Panc1 (cell line): Measurements from ENCODE around the gene SKA3. TPM values are rescaled to one million over a fixed set of nuclear protein-coding genes. Genes with fewer than 3 reads are reported as not detected.

Source experiments
- ATAC-seq: fragments of 200-7000 bp; cut with Tn5 transposase; 2 replicates; pipeline ENCODE4 v1.9.1; 2020; ENCODE audit warnings: mild to moderate bottlenecking, moderate library complexity
- BruUV-seq: library from RNA; stranded (reverse); fragments of 400-500 nt; replicated peaks from 2 replicates; lab custom pipeline; 2021; lab: Mats Ljungman, UMichigan
- CTCF ChIA-PET: fragments of 300-600 bp; sonication (Branson Sonifier 250); formaldehyde crosslinking; loops from one replicate; lab custom pipeline; 2022; ENCODE audit warnings: antibody characterized with exemption; lab: Charles Lee
- POLR2A ChIA-PET: fragments of 300-600 bp; sonication (Branson Sonifier 250); formaldehyde crosslinking; loops from one replicate; lab custom pipeline; 2022; ENCODE audit warnings: antibody characterized with exemption; lab: Charles Lee
- DNase-seq: peaks from one replicate; pipeline ENCODE4 v3.0.0-alpha.2; 2010; ENCODE audit warnings: low read depth, low spot score
- H3K27ac ChIP-seq: 2 replicates; pipeline ENCODE4 v1.5.1; 2011; ENCODE audit warnings: mild to moderate bottlenecking, low read length, inconsistent platforms
- H3K27me3 ChIP-seq: fragments of 200-500 bp; sonication (Bioruptor generic); 2 replicates; pipeline ENCODE4 v1.6.0; 2014; ENCODE audit warnings: low read length, inconsistent platforms; ENCODE audit not compliant: control insufficient read depth, insufficient read depth
- H3K36me3 ChIP-seq: fragments of 200-500 bp; sonication (Bioruptor generic); 2 replicates; pipeline ENCODE4 v1.5.1; 2014; ENCODE audit warnings: inconsistent platforms, mild to moderate bottlenecking, low read length, moderate library complexity; ENCODE audit not compliant: control insufficient read depth, insufficient read depth
- H3K4me1 ChIP-seq: 2 replicates; pipeline ENCODE4 v1.5.1; 2011; ENCODE audit warnings: inconsistent platforms, mild to moderate bottlenecking, low read length, moderate library complexity; ENCODE audit not compliant: control insufficient read depth, insufficient read depth
- H3K4me3 ChIP-seq, 2 experiments: 2 replicates each; pipeline ENCODE4 v1.5.1; 2011 to 2012; ENCODE audit warnings: low read depth in 2 of 2, low read length in 2 of 2, mild to moderate bottlenecking in 2 of 2, inconsistent platforms in 1 of 2, moderate library complexity in 1 of 2
- H3K9me3 ChIP-seq: fragments of 200-500 bp; sonication (Bioruptor generic); 2 replicates; pipeline ENCODE4 v1.5.1; 2014; ENCODE audit warnings: low read depth, mild to moderate bottlenecking, inconsistent platforms, low read length, moderate library complexity; ENCODE audit not compliant: control insufficient read depth, insufficient read depth
- POLR2AphosphoS5 ChIP-seq: IDR thresholded peaks from 2 replicates; pipeline ENCODE4 v1.6.1; 2012; ENCODE audit warnings: mild to moderate bottlenecking, low read depth, low read length, moderate library complexity
- SIN3A ChIP-seq: IDR thresholded peaks from 2 replicates; pipeline ENCODE4 v1.6.1; 2012; ENCODE audit warnings: low read depth, mild to moderate bottlenecking, low read length, moderate library complexity, borderline replicate concordance; ENCODE audit not compliant: insufficient read depth
- TCF7L2 ChIP-seq: IDR thresholded peaks from 2 replicates; pipeline ENCODE4 v1.6.1; 2011; ENCODE audit warnings: mild to moderate bottlenecking, low read depth, low read length, inconsistent platforms
- in situ Hi-C: cut with HindIII; loops from 2 replicates; pipeline ENCODE4 v1.10.0; 2016; ENCODE audit warnings: low sequenced_read_pairs, low pct_unique_long_range_greater_than_20kb
- intact Hi-C: fragments of 100-400 bp; cut with micrococcal nuclease; formaldehyde crosslinking; loops from one replicate; pipeline ENCODE4 v1.10.0; 2022; ENCODE audit not compliant: unreplicated experiment
- total RNA-seq: library from RNA; stranded (reverse); gene quantifications from one replicate; pipeline ENCODE4 v1.2.1, GENCODE V29; 2021; ENCODE audit not compliant: unreplicated experiment
- TF ChIP-seq, protein P1 (sequence below): fragments of 450-650 bp; IDR thresholded peaks from 2 replicates; pipeline ENCODE4 v1.5.1; 2017; ENCODE audit warnings: mild to moderate bottlenecking
- TF ChIP-seq, protein P2 (sequence below), 2 experiments: IDR thresholded peaks; 2 replicates each; pipeline ENCODE4 v1.6.1; 2011 to 2012; ENCODE audit warnings: low read depth in 2 of 2, control low read depth in 1 of 2, low read length in 1 of 2, mild to moderate bottlenecking in 1 of 2, moderate library complexity in 1 of 2; ENCODE audit not compliant: insufficient read depth in 1 of 2

The SKA3 gene
- total RNA-seq, 1 experiment from 2014 or later = 15.1 TPM

DNA sequence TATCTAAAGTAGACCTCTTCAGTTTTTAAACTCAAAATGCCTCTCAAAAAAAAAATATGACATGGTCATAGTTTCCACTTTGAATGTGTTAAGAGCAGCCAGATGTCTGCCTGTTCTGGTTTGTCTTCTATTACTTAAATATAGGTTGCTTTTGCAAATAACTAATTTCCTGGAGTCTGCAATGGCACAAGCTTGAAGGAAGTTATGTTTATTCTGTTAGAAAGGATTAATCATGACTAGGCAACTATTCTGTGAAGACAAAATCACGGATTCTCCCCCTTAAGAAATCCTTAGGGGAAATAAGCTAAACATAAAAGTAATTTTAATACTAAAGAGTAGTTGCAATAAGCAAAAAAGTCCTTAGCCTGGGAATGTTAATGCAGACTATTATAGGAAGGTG, 26.3 kb downstream of the SKA3 start:
- no peak for ATAC-seq
- CTCF ChIA-PET = no interaction called here
- peaks cover 11% of the 10 kb centered on the region for H3K36me3 ChIP-seq
- in situ Hi-C loops (no loop called here), intact Hi-C loops (no loop called here)
- no peaks in the 10 kb centered on the region for H3K9me3 ChIP-seq
- no peak overlapping the region for H3K27ac ChIP-seq
- no peak for DNase-seq
- H3K4me3 ChIP-seq = no peak overlapping the region
- POLR2A ChIA-PET = no interaction called here
- no peaks in the 10 kb centered on the region for H3K4me1 ChIP-seq
- TF ChIP-seq, protein P1, sequence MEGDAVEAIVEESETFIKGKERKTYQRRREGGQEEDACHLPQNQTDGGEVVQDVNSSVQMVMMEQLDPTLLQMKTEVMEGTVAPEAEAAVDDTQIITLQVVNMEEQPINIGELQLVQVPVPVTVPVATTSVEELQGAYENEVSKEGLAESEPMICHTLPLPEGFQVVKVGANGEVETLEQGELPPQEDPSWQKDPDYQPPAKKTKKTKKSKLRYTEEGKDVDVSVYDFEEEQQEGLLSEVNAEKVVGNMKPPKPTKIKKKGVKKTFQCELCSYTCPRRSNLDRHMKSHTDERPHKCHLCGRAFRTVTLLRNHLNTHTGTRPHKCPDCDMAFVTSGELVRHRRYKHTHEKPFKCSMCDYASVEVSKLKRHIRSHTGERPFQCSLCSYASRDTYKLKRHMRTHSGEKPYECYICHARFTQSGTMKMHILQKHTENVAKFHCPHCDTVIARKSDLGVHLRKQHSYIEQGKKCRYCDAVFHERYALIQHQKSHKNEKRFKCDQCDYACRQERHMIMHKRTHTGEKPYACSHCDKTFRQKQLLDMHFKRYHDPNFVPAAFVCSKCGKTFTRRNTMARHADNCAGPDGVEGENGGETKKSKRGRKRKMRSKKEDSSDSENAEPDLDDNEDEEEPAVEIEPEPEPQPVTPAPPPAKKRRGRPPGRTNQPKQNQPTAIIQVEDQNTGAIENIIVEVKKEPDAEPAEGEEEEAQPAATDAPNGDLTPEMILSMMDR = no peak
- TF ChIP-seq POLR2AphosphoS5 (no peak), SIN3A (no peak), TCF7L2 (no peak)
- TF ChIP-seq, protein P2, sequence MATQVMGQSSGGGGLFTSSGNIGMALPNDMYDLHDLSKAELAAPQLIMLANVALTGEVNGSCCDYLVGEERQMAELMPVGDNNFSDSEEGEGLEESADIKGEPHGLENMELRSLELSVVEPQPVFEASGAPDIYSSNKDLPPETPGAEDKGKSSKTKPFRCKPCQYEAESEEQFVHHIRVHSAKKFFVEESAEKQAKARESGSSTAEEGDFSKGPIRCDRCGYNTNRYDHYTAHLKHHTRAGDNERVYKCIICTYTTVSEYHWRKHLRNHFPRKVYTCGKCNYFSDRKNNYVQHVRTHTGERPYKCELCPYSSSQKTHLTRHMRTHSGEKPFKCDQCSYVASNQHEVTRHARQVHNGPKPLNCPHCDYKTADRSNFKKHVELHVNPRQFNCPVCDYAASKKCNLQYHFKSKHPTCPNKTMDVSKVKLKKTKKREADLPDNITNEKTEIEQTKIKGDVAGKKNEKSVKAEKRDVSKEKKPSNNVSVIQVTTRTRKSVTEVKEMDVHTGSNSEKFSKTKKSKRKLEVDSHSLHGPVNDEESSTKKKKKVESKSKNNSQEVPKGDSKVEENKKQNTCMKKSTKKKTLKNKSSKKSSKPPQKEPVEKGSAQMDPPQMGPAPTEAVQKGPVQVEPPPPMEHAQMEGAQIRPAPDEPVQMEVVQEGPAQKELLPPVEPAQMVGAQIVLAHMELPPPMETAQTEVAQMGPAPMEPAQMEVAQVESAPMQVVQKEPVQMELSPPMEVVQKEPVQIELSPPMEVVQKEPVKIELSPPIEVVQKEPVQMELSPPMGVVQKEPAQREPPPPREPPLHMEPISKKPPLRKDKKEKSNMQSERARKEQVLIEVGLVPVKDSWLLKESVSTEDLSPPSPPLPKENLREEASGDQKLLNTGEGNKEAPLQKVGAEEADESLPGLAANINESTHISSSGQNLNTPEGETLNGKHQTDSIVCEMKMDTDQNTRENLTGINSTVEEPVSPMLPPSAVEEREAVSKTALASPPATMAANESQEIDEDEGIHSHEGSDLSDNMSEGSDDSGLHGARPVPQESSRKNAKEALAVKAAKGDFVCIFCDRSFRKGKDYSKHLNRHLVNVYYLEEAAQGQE (IDR thresholded peaks at IDR 0.05; ENCODE audit: insufficient read depth in 1 of 2, low read depth in 2 of 2, low read length in 1 of 2) = no peak
- H3K27me3 ChIP-seq = no peaks in the 10 kb centered on the region
- BruUV-seq = no TSS peak

DNA sequence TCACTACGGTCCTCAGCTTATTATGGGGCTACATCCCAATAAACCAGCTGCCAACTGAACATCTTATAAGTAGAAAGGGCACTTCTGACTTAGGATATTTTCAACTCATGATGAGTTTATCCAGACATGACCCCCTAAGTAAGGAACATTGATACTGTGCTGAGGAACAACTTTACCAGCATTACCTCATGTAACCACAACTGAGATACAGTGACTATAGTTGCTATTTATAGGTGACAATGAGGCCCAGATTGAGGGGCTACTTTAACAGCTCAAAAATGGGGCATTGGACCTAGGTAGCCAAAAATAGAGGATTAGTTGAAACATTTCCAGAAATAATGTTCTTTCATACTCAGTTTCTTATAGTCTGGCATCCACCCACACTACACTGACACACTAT, 26.8 kb downstream of the SKA3 start:
- no peak overlapping the region for H3K27ac ChIP-seq
- CTCF ChIA-PET = no interaction called here

More for the DNA sequence above, 26.8 kb downstream of the SKA3 start:
- TF ChIP-seq SIN3A = no peak
- no peak for TF ChIP-seq TCF7L2
- TF ChIP-seq, protein P1 = no peak
- TF ChIP-seq, protein P2 (IDR thresholded peaks at IDR 0.05; ENCODE audit: insufficient read depth in 1 of 2, low read depth in 2 of 2, low read length in 1 of 2) = no peak
- no peak for TF ChIP-seq POLR2AphosphoS5
- H3K4me1 ChIP-seq = no peaks in the 10 kb centered on the region
- intact Hi-C loops = no loop called here
- H3K4me3 ChIP-seq = no peak overlapping the region
- ATAC-seq = no peak
- BruUV-seq = no TSS peak
- in situ Hi-C loops = no loop called here
- no peaks in the 10 kb centered on the region for H3K27me3 ChIP-seq
- no peaks in the 10 kb centered on the region for H3K9me3 ChIP-seq
- POLR2A ChIA-PET = interaction anchor here (0.5 kb wide), 1 partner anchor 11 kb away, joined by 3 read pairs; no protein-coding TSS in a partner anchor
- no peak for DNase-seq
- H3K36me3 ChIP-seq = peaks cover 11% of the 10 kb centered on the region
